Epidermal melanocyte (primary cell): ENCODE results near the gene TANGO6.

ENCODE experiments used
- DNase-seq: peaks from one replicate; pipeline ENCODE4 v3.0.0; 2011; ENCODE audit warnings: low spot score; ENCODE audit not compliant: insufficient read length

Gene TANGO6

GRCh38 chr16:68907297-68907696 lies 64.0 kb downstream of the TANGO6 start:
- no peak for DNase-seq

- no peak for DNase-seq
These were observed 64.5 kb downstream of the TANGO6 start for GRCh38 chr16:68907781-68908181.

- no peak for DNase-seq
These were observed 65.9 kb downstream of the TANGO6 start for GRCh38 chr16:68909099-68909733.

GRCh38 chr16:68910051-68910450 lies 66.7 kb downstream of the TANGO6 start:
- DNase-seq, result no peak

GRCh38 chr16:68915589-68915988 lies 72.3 kb downstream of the TANGO6 start:
- DNase-seq, result no peak

- no peak for DNase-seq
These were observed 74.2 kb downstream of the TANGO6 start for GRCh38 chr16:68917541-68917940.

- DNase-seq, result no peak
These were observed 77.0 kb downstream of the TANGO6 start for GRCh38 chr16:68920349-68920748.

GRCh38 chr16:68921637-68922036 lies 78.3 kb downstream of the TANGO6 start:
- no peak for DNase-seq

GRCh38 chr16:68923116-68923515 lies 79.8 kb downstream of the TANGO6 start:
- DNase-seq, result no peak

- DNase-seq, result no peak
These were observed 83.7 kb downstream of the TANGO6 start for GRCh38 chr16:68927018-68927417.

- DNase-seq, result no peak
These were observed 87.9 kb downstream of the TANGO6 start for GRCh38 chr16:68931196-68931595.

- DNase-seq, result no peak
These were observed 91.1 kb downstream of the TANGO6 start for GRCh38 chr16:68934402-68934801.

- DNase-seq, result no peak
These were observed 91.7 kb downstream of the TANGO6 start for GRCh38 chr16:68935008-68935407.

GRCh38 chr16:68936736-68937631 lies 93.7 kb downstream of the TANGO6 start:
- peak; percentile 28 for DNase-seq

GRCh38 chr16:68939692-68940320 lies 96.5 kb downstream of the TANGO6 start:
- no peak for DNase-seq

- DNase-seq, result no peak
These were observed 97.5 kb downstream of the TANGO6 start for GRCh38 chr16:68940816-68941215.

GRCh38 chr16:68943961-68944360 lies 100.6 kb downstream of the TANGO6 start:
- DNase-seq, result no peak

- no peak for DNase-seq
These were observed 105.0 kb downstream of the TANGO6 start for GRCh38 chr16:68948230-68948910.

GRCh38 chr16:68951991-68952877 lies 108.9 kb downstream of the TANGO6 start:
- DNase-seq, result no peak

GRCh38 chr16:68954911-68955635 lies 111.7 kb downstream of the TANGO6 start:
- no peak for DNase-seq
